Activated CD4-positive, CD25-positive, alpha-beta regulatory T cell (primary cell): ENCODE results near the gene ADAM21.
"Not testable (repeated sequence)": the region's sequence is repeated elsewhere in the genome, so short reads cannot be mapped to it uniquely, and the experiment has no call there.

Experiments used
- DNase-seq, 4 experiments: peaks; one replicate each; lab custom pipeline; 2025; lab: John Stamatoyannopoulos, UW

The ADAM21 gene

DNA sequence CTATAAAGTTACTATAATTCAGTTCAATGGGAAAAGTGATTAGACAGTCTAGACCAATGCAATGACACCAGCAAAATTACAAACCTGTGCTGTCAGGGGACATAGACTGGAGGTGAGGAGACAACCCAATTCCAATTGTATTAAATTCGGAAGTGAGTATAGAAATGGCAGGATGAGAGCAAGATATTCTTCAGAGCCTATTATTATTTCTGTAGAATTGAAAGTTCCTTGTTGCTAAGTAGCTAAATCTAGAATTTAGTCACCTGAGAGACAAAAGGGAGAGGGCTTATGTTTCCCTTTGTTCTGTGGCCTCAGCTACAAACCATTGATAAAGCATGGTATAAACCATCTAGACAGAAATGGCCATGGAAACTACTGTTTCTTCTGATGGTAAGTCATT, at the start of gene ADAM21:
Gene ADAM21, plus strand, starts transcription at position 301 of the 400 bp plus-strand sequence. CDS start 5,326 bp downstream, outside the sequence.
- no peak for DNase-seq

DNA sequence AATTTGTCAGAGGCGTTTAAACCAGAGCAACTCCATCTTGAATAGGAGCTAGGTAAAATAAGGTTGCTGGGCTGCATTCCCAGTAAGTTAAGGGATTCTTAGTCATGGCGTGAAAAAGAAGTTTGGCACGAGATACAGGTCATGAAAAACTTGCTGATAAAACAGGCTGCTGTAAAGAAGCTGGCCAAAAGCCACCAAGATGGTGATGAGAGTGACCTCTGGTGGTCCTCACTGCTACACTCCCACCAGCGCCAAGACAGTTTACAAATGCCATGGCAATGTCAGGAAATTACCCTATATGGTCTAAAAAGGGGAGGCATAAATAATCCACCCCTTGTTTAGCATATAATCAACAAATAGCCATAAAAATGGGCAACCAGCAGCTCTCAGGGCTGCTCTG, 48.6 kb upstream of the ADAM21 start:
- not testable (repeated sequence) for DNase-seq

DNA sequence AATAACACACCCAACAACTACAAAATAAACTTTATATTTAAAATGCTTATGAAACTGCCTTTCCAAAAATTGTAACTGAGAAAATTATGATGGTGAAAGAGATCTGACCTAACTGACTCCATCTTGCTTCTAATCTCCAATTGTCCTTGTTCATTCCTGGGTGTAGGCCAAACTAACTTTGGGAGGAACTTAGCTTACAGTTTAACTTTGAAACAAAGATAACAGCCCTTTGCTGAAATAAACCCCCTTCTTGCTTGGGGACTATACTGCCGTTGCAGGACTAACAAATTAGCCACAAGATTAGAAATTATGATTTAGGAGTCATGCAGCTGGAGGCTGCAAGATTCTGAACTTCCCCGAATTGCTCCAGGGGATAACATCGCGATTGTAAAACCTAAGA, 45.8 kb upstream of the ADAM21 start:
- not testable (repeated sequence) for DNase-seq

DNA sequence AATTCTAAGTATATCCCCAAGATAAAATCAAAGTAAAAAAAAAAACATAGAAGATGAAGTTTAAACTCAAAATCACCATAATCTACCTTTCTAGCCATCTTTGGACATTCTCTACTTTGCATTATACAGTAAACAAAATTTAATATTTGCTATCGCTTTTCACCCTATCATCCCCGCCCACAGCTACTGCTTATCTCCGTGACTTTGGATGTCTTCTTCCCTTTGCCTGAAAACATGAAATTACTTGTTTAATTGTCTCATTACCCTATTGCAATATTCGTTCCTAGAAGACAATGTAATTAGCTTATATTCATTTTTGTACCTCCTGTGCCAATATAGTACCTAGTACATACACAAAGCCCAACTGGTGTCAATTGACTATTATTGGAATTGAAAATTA, 44.4 kb upstream of the ADAM21 start:
- no peak for DNase-seq

DNA sequence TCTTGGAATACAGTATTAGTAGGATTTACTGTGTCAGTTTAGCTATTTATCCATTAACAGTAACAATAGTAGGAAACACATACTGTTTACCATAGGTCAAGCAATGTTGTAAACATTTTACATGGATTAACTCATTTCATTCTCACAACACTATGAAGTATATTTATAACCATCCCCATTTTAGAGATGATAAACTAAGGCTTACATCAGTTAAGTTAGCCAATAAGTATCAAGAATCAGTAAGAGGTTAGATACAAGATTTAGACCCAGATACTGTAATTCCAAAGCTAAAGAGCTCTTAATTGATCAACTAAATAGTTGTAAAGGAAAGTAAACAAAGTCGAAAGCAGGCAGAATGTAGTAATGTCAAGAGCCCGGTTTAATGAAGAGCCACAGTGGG, 36.2 kb upstream of the ADAM21 start:
- no peak for DNase-seq

DNA sequence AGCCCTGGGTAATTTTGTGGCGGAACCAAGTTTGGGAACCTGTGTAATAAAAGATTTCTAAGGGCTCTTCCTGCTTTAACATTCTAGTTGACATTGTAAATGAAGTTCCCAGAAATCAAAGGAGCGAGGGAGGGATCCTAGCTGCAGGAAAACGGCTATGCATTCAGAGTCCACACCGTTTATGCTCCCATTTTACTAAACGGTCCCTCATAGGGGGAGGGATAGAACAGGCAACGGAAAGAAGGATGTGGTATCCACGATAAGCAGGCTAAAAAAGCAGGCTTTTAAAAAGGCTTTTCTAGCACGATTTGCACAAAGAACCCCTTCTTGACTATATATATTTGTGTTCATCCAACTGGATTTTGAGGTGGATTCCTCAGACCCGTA, 35.6 kb upstream of the ADAM21 start:
- no peak for DNase-seq

DNA sequence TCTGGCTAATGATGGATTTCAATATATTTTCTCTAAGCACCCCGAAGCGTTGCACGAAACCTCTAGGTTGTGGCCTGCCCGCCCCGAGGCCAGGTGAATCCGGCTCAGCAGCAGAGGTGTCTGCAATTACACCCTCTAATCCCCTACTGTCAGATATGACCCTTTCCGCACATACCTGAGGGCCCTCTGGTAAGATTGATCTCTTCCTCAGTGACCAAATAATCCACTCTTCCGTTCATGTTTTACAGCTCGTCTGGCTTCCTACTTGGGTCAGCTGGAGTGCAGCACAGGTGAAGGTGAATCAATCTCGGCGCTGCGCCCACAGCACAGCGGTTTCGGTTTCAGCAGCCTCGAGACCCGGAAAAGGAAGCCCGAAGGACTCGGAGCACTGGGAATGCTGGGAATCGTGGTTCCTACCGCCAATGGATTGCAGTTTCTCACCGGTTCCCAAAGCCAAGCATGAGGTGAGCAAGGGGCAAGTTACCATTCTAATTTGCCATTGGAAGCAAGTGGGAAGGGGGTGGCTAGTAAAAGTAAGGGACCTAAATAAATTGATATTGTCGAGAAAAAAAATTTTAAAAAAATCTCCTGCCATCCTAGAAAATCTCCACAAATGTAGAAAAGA, 35.1 kb upstream of the ADAM21 start, which contains the start of gene SYNJ2BP:
Gene SYNJ2BP, minus strand, starts transcription at position 366 of the 625 bp plus-strand sequence. Its CDS starts 127 bp downstream, at position 239.
- peak; percentile 5 to 44 (median 23) for DNase-seq

DNA sequence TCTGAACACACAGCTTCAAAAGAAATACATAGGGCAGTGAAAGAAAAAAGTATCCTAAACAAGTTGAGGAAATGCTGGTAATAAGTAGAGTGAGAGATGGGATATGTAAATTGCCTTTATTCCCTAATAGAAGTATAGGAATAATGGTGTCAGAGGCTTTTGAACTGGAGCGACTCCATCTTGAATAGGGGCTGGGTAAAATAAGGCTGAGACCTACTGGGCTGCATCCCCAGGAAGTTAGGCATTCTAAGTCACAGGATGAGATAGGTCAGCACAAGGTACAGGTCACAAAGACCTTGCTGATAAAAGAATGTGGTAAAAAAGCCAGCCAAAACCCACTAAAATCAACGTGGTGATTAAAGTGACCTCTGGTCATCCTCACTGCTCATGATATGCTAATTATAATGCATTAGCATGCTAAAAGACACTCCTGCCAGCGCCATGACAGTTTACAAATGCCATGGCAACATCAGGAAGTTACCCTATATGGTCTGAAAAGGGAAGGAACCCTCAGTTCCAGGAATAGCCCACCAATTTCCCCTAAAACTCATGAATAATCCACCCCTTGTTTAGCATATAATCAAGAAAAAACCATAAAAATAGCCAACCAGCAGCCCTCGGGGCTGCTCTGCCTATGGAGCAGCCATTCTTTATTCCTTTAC, 32.6 kb upstream of the ADAM21 start:
- not testable (repeated sequence) for DNase-seq

DNA sequence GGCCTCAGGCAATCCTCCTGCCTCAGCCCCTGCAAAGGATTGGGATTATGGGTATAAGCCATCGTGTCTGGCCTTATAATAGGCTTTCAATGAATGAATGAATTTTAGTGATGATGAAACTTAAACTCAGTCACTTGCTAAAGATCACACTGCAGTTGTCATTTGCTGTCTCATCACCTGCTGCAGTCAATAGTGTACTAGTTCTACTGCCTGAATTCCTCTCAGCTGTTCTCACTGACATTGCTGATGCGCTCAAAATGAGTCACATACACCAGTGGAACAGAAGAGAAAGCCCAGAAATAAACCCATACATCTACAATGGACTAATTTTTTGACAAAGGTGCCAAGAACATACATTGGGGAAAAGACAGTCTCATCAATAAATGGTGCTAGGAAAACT, 29.4 kb upstream of the ADAM21 start:
- no peak for DNase-seq

DNA sequence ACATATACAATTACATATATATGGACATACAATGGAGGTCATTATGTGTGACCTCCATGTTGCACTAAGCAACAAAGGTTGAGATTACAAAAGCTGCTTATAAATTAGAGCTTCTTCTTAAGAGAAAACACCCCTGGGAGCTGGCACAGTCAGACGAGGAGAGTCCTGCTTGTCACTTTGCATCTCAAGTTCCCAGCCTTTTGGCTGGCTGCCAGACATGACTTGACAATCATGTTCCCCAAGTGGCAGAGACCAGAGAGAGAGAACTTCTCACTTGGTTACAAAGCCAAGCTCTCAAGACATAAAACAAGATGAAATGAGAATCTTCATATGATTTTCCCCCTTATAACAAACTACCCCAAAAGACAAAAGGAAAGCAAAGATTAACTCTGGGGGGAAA, 26.6 kb upstream of the ADAM21 start:
- no peak for DNase-seq

DNA sequence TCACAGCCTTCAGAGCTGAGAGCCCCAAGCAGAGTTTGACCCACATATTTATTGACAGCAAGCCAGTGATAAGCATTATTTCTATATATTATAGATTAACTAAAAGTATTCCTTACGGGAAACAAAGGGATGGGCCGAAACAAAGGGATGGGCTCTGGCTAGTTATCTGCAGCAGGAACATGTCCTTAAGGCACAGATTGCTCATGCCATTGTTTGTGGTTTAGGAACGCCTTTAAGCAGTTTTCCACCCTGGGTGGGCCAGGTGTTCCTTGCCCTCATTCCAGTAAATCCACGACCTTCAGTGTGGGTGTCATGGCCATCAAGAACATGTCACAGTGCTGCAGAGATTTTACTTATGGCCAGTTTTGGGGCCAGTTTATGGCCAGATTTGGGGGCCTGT, 25.4 kb upstream of the ADAM21 start:
- not testable (repeated sequence) for DNase-seq

DNA sequence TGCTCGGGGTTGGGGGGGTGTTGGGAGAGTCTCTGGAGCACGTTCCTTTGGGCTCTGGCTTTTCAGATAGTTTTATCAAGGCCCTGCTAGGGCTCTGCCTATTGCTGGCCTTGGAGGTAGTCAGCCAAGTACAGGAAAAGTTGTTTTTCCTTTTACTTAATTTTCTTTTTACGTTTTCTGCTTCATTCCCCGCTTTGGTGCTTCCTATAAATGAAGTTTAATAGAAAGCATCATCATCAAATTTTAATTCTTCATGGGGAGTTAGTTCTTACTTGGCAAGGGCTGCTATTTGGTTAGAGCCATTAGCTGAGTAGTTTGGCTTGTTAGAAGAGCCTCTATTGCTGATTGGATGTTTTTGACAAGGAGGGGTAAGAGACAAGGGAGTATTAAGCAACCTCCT, 15.1 kb upstream of the ADAM21 start:
- DNase-seq, result no peak

DNA sequence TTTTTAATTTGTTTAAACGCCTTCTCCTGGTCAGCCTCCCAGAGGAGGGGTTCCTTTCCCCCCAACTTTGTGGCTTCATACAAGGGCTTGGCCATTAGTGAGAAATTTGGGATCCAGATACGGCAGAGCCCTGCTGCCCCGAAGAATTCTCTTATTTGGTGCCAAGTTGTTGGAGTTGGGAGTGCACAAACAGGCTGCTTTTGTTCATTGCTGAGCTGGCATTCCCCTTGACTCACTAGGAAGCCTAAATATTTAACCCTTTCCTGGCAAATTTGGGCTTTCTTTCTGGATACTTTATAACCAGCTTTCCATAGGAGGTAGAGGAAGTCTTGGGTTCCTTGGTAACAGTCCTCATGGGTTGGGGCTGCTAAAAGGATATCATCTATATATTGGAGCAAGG, 10.3 kb upstream of the ADAM21 start:
- no peak for DNase-seq

DNA sequence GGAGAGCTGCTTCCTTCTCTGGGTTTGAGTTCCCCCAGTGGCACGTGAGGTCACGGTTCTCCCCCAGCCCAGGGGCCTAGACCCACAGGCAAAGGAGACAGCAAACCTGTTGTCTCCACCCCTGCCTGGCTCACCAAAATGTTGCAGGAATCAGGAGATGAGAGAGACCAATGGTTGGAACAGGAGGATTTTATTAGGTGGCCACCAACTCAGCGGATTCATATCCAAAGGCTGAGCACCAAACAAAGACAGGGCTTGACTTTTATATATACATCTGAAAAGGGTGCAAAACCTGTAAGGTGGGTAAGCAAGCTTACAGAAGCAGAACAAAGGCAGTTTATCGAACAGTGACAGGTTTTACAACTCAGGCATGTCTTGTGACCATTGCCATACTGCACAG, 9.2 kb upstream of the ADAM21 start:
- DNase-seq, result no peak

DNA sequence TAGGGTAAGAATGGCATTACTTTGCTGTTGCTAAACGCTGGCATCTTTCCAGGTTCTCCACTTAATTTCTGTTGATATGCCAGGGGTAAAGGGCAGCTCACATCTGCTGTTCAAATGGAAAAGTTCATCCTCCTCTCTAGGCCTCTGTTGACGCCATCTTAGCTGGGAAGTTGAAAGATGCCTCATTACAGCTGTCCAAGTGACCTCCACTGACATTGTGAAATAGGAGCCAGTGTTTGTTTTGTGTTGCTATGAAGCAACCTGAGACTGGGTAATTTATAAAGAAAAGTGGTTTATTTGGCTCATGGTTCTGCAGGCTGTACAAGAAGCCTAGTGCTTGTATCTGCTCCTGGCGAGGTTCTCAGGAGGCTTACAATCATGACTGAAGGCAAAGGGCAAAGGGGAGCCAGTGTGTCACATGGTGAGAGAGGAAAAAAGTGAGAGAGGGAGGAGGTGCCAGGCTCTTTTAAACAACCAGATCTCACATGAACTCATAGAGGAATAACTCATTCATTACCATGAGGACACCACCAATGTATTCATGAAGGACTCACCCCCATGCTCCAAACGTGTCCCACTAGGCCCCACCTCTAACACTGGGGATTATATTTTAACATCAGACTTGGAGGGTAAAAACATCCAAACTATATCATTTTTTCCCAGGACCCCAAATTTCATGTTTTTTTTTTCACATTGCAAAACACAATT, 3.2 kb upstream of the ADAM21 start:
- DNase-seq, result no peak

DNA sequence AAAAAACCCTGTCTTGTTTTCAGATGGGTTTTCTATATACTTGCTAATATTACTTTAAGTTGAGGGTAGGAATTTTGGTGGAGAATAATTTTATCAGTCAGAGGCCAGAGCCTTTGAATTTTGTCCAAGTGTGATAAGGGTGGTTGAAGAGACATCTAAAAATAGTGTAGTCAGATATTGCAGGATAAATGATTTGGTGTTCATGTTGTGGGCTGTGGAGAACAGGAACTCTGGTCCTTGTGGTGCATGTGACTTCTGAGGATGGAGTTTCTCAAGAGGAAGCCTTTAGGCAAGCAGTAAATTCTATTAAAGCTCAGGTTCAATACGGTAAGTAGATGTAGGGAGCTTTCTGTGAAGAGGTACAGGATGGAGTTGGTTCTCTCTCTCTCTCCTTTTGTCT, 2.8 kb downstream of the ADAM21 start:
- no peak for DNase-seq

DNA sequence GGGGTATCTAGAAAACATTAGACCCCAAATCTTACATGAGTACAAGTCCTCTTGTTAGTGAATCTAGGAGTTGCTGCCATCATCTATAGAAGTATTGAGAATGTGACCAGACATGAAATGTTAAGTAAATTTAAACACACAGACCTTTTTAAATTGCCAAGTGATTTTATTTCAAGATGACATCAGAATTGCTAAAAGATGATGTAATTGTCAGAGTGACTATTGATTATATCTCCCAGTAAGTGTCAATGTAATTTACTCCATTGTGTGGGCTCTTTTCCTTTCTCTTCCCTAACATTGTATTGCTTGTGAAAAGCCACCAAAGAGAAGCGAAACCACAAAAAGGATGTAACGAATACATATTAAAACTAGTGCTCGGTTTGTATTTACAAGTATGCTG, 16.8 kb downstream of the ADAM21 start:
- DNase-seq, result no peak

DNA sequence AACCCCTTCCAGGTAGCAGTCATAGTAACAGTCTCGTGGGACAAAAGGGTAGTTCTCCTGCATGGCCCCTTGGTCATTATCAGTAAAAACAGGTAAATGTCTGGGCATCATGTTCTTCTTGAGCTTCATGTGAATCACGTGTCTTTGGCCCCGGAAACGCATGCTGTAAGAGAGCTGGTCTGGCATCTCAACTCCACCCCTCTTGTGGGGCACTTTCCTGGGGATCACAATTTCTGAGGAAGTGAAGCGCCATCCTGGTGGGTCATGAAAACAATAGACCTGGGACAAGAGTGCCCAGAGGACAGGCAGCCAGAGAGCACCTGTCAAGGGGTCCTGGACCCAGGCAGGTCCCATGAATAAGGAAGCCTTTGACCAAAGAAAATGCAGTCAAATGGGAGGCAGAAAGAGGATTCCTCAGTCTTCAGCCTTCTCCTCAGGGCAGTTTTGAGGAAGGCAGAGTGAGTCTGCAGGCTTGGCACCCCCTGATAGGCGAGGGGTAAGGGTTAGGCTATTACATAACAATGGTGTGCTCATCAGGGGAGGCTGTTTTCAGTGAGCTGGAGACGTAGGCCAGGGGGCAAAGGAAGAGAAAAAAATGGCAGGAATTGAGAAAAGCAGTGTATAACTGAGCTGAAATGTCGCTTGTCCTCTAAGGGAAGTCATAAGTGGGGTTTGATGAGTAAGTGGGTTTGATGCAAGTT, 19.0 kb downstream of the ADAM21 start:
- not testable (repeated sequence) for DNase-seq

DNA sequence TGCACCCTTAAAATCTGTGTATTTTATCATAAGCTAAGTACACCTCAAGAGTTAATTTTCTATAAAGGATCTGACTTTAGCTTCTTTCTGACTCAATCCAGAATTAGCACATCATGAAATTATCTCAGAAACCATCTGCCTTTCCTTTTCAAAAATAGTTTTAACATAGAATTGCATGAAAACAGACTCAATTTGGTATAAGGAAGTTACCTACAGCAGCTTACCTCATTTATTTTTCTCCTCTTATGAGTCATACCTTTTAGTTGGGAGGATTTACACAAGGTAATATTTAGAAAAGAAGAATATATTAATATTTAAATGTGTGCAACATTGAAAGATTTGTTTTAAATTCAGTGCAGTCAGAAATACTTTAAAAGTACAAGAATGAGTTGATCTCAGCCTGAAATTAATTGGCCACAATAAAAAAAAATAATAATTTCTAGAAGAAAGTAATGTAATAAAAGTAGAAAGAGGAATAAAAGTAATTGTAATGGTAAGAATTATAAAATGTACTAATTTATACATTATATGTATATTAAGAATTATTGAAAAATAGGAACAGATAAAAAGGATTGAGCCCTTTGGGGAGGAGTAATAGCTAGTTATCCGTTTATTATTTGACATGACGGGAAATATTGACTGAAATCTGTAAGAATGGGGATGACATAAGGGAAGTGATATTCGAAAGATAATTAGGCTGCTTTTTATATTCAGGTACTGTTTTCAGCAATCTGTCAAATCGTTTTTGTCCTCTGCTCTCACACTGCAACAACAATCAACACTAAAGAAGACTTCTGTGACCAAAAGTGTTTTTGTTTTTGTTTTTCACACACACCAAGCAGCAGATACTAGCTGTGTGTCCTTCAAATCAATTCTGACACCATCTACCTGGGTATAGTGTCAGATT, 20.5 kb downstream of the ADAM21 start:
- no peak for DNase-seq

DNA sequence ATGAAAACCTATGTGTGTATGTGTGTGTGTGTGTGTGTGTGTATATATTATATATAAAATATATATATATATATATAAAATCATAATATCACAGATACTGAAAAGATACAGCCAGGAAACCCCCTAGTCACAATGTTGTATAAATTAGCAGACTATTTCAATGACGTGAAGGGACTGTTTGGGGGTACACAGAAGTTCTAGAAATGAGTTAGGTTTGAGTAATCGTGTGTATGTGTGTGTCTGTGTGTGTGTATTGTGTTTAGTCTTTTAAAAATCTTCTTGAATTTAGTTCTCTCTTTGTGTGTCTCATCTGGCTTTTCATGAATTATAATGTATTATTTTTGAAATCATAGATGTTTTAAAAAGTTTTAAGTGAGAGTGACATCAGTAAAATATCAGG, 21.9 kb downstream of the ADAM21 start:
- no peak for DNase-seq

DNA sequence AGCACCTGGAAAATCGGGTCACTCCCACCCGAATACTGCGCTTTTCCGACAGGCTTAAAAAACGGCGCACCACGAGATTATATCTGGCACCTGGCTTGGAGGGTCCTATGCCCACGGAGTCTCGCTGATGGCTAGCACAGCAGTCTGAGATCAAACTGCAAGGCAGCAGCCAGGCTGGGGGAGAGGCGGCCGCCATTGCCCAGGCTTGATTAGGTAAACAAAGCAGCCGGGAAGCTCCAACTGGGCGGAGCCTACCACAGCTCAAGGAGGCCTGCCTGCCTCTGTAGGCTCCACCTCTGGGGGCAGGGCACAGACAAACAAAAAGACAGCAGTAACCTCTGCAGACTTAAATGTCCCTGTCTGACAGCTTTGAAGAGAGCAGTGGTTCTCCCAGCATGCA, 23.5 kb downstream of the ADAM21 start:
- DNase-seq, result not testable (repeated sequence)
